ENCODE measurements around the gene LIN37. TPM values are rescaled to one million over a fixed set of nuclear protein-coding genes. Genes with fewer than 3 reads are reported as not detected.

Gene LIN37
- total and polyA plus RNA-seq, 9 of the 15 experiments (the other 6 are each of a cell fraction or from before 2014, with no cell fraction given): 1.2 to 12.5 (median 8.6) TPM

DNA sequence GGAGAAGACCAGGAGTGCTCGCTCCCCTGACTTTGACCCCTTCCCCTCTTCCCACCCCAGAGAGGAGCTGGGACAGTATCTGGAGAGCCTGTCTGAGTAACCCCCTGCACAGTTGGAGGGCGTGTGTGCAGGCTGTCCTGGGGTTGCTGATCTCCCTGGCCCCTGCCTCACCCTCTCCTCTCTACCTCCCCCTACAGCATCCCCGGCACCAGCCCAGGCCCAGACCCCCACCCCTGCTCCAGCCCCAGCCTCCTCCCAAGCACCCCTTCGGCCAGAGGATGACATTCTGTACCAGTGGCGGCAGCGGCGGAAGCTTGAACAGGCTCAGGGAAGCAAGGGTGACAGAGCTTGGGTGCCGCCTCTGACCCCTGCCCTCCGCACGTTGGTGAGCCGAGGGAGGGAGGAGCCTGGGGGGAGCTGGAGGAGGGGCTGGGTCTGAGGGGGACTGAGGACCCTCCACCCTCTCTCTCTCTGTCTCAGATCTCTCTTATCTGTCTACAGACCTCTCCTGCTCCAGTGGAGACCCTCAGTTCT lies 18.3 kb downstream of the LIN37 start (continued):
- no peak for TF ChIP-seq CREB3 (tag; conservative IDR thresholded peaks at IDR 0.05; ENCODE audit: low read depth)
- TF ChIP-seq ARID4B (CRISPR knock-in tag; IDR thresholded peaks at IDR 0.05): no peak
- TF ChIP-seq ZNF41 (CRISPR knock-in tag; conservative IDR thresholded peaks at IDR 0.05): no peak
- no peak for TF ChIP-seq TCF7L2 (IDR thresholded peaks at IDR 0.05; ENCODE audit: low read depth, low read length)
- TF ChIP-seq RAD51 (IDR thresholded peaks at IDR 0.05; ENCODE audit: borderline replicate concordance, low read depth): no peak
- TF ChIP-seq BCOR (IDR thresholded peaks at IDR 0.05): no peak
- no peak for TF ChIP-seq CTCFL (IDR thresholded peaks at IDR 0.05; ENCODE audit: borderline replicate concordance, insufficient read depth, low read depth, low read length, poor library complexity, severe bottlenecking)
- TF ChIP-seq ZBED1 (IDR thresholded peaks at IDR 0.05): no peak
- no peak for TF ChIP-seq TBP (optimal IDR thresholded peaks at IDR 0.05; ENCODE audit: low read depth, low read length)
- no peak for TF ChIP-seq EP400 (IDR thresholded peaks at IDR 0.05)
- TF ChIP-seq ZBTB1 (CRISPR knock-in tag; IDR thresholded peaks at IDR 0.05; ENCODE audit: borderline replicate concordance, low read depth): no peak
- no peak for TF ChIP-seq DMBX1 (CRISPR knock-in tag; IDR thresholded peaks at IDR 0.05; ENCODE audit: borderline replicate concordance)

Measured in K562 (cell line).